Mesenchymal stem cell (in vitro differentiated cells and primary cell): ENCODE data around the gene TSEN15.

Source experiments
- DNase-seq: peaks from one replicate; pipeline ENCODE4 v3.0.0-alpha.2; 2013
- H2AFZ ChIP-seq: one replicate; pipeline ENCODE4 v1.6.1; 2013; ENCODE audit warnings: low read depth, mild to moderate bottlenecking, control low read depth, inconsistent platforms, low read length, moderate library complexity
- H2AK5ac ChIP-seq: 2 replicates; pipeline ENCODE4 v1.6.1; 2013; ENCODE audit warnings: low read length, moderate library complexity, mild to moderate bottlenecking, inconsistent platforms; ENCODE audit not compliant: severe bottlenecking
- H2BK120ac ChIP-seq: one replicate; pipeline ENCODE4 v1.6.1; 2013; ENCODE audit warnings: low read depth, mild to moderate bottlenecking, inconsistent platforms, low read length, moderate library complexity
- H2BK12ac ChIP-seq, 2 experiments: one replicate each; pipeline ENCODE4 v1.6.1; 2013; ENCODE audit warnings: inconsistent platforms in 2 of 2, low read length in 2 of 2, mild to moderate bottlenecking in 2 of 2, moderate library complexity in 2 of 2, control low read depth in 1 of 2
- H2BK15ac ChIP-seq: one replicate; pipeline ENCODE4 v1.6.1; 2013; ENCODE audit warnings: mild to moderate bottlenecking, low read depth, inconsistent platforms; ENCODE audit not compliant: poor library complexity, severe bottlenecking
- H2BK5ac ChIP-seq: 2 replicates; pipeline ENCODE4 v1.6.1; 2013; ENCODE audit warnings: low read depth, mild to moderate bottlenecking, low read length, control low read depth, inconsistent platforms; ENCODE audit not compliant: poor library complexity, severe bottlenecking
- H3K14ac ChIP-seq, 2 experiments: one replicate each; pipeline ENCODE4 v1.6.1; 2013; ENCODE audit warnings: inconsistent platforms in 2 of 2, low read length in 2 of 2, control low read depth in 1 of 2, mild to moderate bottlenecking in 1 of 2, moderate library complexity in 1 of 2
- H3K18ac ChIP-seq, 2 experiments: one replicate each; pipeline ENCODE4 v1.6.1; 2013; ENCODE audit warnings: inconsistent platforms in 2 of 2, low read length in 2 of 2, control low read depth in 1 of 2, low read depth in 1 of 2, mild to moderate bottlenecking in 1 of 2
- H3K23ac ChIP-seq, 2 experiments: one replicate each; pipeline ENCODE4 v1.6.1; 2013; ENCODE audit warnings: inconsistent platforms in 2 of 2, low read length in 2 of 2, mild to moderate bottlenecking in 2 of 2, moderate library complexity in 2 of 2, control low read depth in 1 of 2
- H3K27ac ChIP-seq: 2 replicates; pipeline ENCODE4 v1.5.1; 2013; ENCODE audit warnings: mild to moderate bottlenecking, moderate library complexity, low read length, control low read depth, inconsistent platforms; ENCODE audit not compliant: poor library complexity, severe bottlenecking
- H3K27me3 ChIP-seq, 2 experiments: 2 replicates each; pipeline versions ENCODE4 v1.6.1 to v1.7.0; 2013; ENCODE audit warnings: low read length in 2 of 2, mild to moderate bottlenecking in 2 of 2, moderate library complexity in 2 of 2, control low read depth in 1 of 2, inconsistent platforms in 1 of 2; ENCODE audit not compliant: control insufficient read depth in 1 of 2, insufficient read depth in 1 of 2
- H3K36me3 ChIP-seq, 2 experiments: 2 replicates each; pipeline versions ENCODE4 v1.6.1 to v1.7.0; 2013; ENCODE audit warnings: low read length in 2 of 2, control low read depth in 1 of 2, inconsistent platforms in 1 of 2, low read depth in 1 of 2, mild to moderate bottlenecking in 1 of 2; ENCODE audit not compliant: insufficient read depth in 2 of 2, control insufficient read depth in 1 of 2
- H3K4ac ChIP-seq, 2 experiments: one replicate each; pipeline ENCODE4 v1.6.1; 2013; ENCODE audit warnings: inconsistent platforms in 2 of 2, low read length in 2 of 2, mild to moderate bottlenecking in 2 of 2, moderate library complexity in 2 of 2, control low read depth in 1 of 2, low read depth in 1 of 2
- H3K4me1 ChIP-seq: 2 replicates; pipeline ENCODE4 v1.6.1; 2013; ENCODE audit warnings: low read depth, low read length, control low read depth; ENCODE audit not compliant: control insufficient read depth, insufficient read depth
- H3K4me2 ChIP-seq: 2 replicates; pipeline ENCODE4 v1.6.1; 2013; ENCODE audit warnings: low read length, mild to moderate bottlenecking, inconsistent platforms; ENCODE audit not compliant: poor library complexity, severe bottlenecking
- H3K4me3 ChIP-seq, 2 experiments: 2 replicates each; pipeline versions ENCODE4 v1.5.1 to v1.7.0; 2013; ENCODE audit warnings: low read length in 2 of 2, mild to moderate bottlenecking in 2 of 2, control low read depth in 1 of 2, low read depth in 1 of 2; ENCODE audit not compliant: insufficient read depth in 1 of 2
- H3K79me1 ChIP-seq: replicated peaks from 2 replicates; pipeline ENCODE4 v1.6.1; 2013; ENCODE audit warnings: mild to moderate bottlenecking, control low read depth, low read length, inconsistent platforms; ENCODE audit not compliant: poor library complexity, severe bottlenecking
- H3K9ac ChIP-seq: 2 replicates; pipeline ENCODE4 v1.7.0; 2013; ENCODE audit warnings: mild to moderate bottlenecking, low read length, moderate library complexity
- H3K9me3 ChIP-seq: 2 replicates; pipeline ENCODE4 v1.7.0; 2013; ENCODE audit warnings: mild to moderate bottlenecking, low read length; ENCODE audit not compliant: control insufficient read depth
- H4K8ac ChIP-seq: one replicate; pipeline ENCODE4 v1.6.1; 2013; ENCODE audit warnings: inconsistent platforms, mild to moderate bottlenecking, low read length, moderate library complexity
- H4K91ac ChIP-seq: one replicate; pipeline ENCODE4 v1.6.1; 2013; ENCODE audit warnings: mild to moderate bottlenecking, low read length, inconsistent platforms
- WGBS: methylation state at CpG from one replicate; pipeline ENCODE4 v1.1.7; 2013; ENCODE audit warnings: mixed read lengths; 5-methylcytosine and 5-hydroxymethylcytosine counted together

TSEN15 gene

DNA sequence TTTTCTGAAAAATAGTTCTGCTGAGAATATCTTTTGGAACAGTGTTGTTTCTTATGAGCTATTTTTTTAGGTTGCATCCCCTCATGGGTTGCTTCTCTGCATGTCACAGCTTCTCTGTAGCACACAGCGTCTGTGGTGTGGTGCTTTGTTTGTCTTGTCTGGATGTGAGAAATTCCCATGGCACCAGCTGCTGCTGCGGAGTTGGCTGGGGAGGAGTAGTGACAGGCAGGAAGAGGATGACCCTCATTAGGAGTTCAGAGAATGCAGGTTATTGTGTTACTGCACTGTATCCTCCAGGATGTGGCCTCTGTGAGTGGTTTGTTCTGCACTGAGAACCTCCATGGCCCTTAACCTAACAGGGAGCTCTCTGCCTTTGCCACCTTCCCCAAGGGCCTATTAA, 64.8 kb downstream of the TSEN15 start:
- Histone ChIP-seq H3K9me3 (no peaks in the 10 kb centered on the region), H3K79me1 (no peaks in the 10 kb centered on the region), H4K91ac (no peak overlapping the region), H2BK5ac (no peak overlapping the region), H3K36me3 (no peaks in the 10 kb centered on the region), H4K8ac (peak overlapping the region; percentile 16), H2AFZ (no peak overlapping the region), H3K4me1 (peaks cover 2% of the 10 kb centered on the region), H2BK120ac (no peak overlapping the region), H3K18ac (no peak overlapping the region), H3K4me3 (no peak overlapping the region), H3K23ac (no peak overlapping the region), H3K4ac (no peak overlapping the region), H2BK15ac (no peak overlapping the region), H3K4me2 (no peak overlapping the region), H3K27ac (no peak overlapping the region), H2AK5ac (no peak overlapping the region), H3K9ac (no peak overlapping the region), H3K27me3 (no peaks in the 10 kb centered on the region), H2BK12ac (peak overlapping the region; percentile 12 to 28), H3K14ac (no peak overlapping the region)
- DNase-seq = peak; percentile 45
- WGBS = 30% methylated on average over 2 of the region's 2 CpGs

DNA sequence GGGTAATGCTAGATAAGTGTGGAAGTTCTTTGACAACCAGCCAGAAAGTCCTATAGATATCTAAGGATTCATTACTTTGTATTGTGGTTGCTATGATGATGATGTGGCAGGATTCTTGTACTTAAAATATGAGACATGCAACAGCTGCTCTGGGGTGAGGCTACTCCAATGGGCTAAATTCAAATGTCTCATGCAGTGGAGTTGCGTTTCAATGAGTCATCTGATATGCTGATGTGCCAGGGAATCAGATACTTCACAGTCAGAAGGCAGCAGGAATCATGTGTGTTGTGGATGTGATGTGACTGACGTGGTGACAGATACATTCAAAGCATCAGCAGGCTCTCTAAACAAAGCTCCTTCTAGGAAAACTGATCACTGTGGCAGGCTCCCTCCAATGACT, 66.5 kb downstream of the TSEN15 start:
- H4K8ac ChIP-seq = no peak overlapping the region
- H2AFZ ChIP-seq = no peak overlapping the region
- H3K9ac ChIP-seq = peak overlapping the region; percentile 55
- H3K79me1 ChIP-seq = no peaks in the 10 kb centered on the region
- H2BK120ac ChIP-seq = no peak overlapping the region
- no peak overlapping the region for H3K4ac ChIP-seq
- H4K91ac ChIP-seq = no peak overlapping the region
- H2BK12ac ChIP-seq = peak overlapping the region in 1 of 2 experiments; percentile 4
- peaks cover 2% of the 10 kb centered on the region for H3K4me1 ChIP-seq
- H3K4me3 ChIP-seq = no peak overlapping the region
- no peak overlapping the region for H2BK5ac ChIP-seq
- WGBS = 5% methylated on average over 1 of the region's 2 CpGs
- peak; percentile 97 for DNase-seq
- no peak overlapping the region for H2AK5ac ChIP-seq
- H2BK15ac ChIP-seq = no peak overlapping the region
- H3K18ac ChIP-seq = no peak overlapping the region
- H3K4me2 ChIP-seq = no peak overlapping the region
- H3K36me3 ChIP-seq = no peaks in the 10 kb centered on the region
- no peaks in the 10 kb centered on the region for H3K9me3 ChIP-seq
- H3K23ac ChIP-seq = no peak overlapping the region
- H3K27me3 ChIP-seq = no peaks in the 10 kb centered on the region
- no peak overlapping the region for H3K14ac ChIP-seq
- no peak overlapping the region for H3K27ac ChIP-seq
